Glomerular visceral epithelial cell (primary cell): ENCODE data around the gene RYR2.
A peak's percentile ranks its signal among the peaks of the same experiment; 100 is the strongest.

Experiments
- DNase-seq: peaks from one replicate; pipeline ENCODE4 v3.0.0-alpha.2; 2016; ENCODE audit errors: extremely low spot score

Gene RYR2

DNA sequence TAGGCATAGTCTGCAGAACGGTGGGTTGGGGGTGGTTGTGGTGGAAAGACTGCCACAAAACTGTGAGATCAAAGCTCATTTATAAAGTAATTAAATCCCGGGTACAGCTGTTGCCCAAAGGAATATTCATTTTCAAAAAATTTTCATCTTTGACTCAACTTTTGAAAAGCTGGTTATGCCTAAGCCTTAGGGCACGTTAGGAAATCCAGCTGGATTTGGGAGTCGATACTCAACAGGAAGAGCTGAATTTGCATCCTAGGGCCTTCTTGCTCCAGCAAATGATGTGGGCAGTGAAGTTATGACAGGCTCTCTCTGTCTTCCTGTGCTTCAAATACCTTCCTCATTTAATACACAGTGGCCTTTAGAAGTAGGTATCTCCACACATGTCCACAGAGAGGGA lies 817.0 kb downstream of the RYR2 start:
- DNase-seq: no peak

DNA sequence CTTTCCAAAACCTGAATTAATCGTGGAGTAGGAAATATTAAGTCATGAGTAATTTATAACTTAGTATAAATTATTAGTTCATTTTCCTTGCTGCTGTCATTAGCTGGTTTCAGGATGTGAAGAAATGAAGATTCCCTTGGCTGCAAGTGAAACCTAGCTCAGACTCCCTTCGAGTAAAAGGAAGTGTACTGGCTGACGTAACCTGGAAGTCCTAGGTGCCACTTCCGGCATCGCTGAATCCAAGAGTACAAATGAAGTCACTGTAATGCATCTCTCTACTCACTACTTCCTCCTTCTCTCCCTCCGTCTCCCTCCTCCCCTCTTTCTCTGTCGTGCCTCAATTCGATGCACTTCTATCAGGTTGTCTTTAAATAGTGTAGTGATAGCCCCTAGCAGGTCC lies 820.0 kb downstream of the RYR2 start:
- no peak for DNase-seq

DNA sequence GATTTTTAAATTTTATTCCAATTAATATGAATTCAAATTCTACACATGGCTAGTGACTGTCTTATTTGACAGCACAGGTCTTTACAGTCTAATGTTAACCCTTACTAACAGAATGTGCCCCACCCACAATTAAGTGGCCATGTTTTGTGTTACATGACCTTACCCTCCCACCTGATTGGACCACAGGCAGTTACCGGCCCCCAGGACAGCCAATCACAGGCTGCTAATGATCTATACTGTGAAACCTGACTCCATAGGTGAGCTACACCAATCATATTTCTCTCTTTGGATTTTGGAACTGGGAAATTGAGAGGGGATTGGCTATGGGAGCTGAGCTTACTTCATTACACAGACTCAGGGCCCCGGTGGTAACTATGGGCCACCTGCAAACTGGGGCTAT lies 821.2 kb downstream of the RYR2 start:
- DNase-seq: no peak

DNA sequence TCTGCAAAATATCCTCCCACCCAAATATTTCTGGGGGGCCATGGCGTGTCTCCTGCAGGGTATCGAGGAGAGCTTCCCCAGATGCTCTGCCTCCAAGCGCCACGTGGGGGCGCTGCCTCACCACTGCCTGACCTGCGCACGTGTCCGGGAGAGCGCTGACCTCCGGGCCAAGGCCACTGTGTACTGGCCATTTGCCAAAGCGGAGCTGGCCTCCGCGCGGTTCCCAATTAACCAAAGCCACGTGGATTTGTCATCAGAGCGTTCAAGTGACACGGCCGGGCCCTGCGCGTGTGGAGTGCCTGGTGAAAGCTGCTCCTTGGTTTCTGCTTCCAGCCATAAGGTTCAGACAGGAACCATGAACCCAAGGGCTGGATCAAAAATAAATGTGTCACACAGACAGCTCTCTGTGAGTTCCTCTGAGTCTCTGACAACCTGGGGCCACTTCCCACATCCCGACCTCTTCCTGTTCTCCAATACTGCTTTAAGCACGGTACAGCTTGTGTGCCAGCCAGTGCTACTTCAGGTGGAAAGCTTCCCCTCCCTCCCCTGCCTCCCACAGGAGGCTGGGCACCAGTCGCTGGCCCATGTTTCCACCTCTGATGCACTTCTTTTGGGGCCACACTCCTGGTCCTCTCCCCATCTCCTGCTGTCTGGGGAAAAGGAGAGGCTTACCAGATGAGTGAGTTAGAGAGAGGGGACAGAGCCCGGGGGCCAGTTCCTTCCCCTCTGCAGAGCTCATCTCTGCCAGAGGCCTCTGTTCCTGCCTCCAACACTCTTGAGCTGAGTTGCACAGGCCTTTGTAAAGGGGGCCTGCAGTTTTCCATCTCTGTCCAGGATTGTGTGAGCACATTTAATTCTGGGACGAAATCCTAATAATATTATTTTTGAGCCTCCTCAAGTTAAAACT lies 822.6 kb downstream of the RYR2 start:
- DNase-seq: peak; percentile 91

DNA sequence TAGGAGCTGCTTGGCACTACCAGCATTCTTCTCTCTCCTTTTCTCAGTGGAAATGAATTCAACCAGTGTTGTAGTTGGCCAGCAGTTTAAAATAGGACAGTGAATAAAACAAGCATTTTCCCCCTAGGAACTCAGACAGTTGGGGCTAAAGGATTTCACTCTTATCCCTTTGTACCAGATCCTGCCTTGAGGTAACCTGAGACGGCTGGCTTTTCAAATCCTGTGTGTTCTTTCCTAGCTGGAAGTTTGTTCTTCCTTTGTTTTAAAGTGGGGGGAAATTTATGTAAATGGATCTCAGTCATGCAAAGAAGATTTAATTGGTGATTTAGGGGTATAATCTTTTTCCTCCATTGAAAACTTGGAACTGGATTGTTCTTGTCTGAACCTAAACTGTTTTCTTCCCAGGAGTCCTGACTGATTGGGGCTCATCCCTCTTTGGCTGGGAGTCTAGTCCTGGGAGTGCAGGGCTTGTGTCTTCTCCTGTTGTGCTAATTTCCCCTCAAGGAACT lies 825.5 kb downstream of the RYR2 start:
- DNase-seq: no peak

DNA sequence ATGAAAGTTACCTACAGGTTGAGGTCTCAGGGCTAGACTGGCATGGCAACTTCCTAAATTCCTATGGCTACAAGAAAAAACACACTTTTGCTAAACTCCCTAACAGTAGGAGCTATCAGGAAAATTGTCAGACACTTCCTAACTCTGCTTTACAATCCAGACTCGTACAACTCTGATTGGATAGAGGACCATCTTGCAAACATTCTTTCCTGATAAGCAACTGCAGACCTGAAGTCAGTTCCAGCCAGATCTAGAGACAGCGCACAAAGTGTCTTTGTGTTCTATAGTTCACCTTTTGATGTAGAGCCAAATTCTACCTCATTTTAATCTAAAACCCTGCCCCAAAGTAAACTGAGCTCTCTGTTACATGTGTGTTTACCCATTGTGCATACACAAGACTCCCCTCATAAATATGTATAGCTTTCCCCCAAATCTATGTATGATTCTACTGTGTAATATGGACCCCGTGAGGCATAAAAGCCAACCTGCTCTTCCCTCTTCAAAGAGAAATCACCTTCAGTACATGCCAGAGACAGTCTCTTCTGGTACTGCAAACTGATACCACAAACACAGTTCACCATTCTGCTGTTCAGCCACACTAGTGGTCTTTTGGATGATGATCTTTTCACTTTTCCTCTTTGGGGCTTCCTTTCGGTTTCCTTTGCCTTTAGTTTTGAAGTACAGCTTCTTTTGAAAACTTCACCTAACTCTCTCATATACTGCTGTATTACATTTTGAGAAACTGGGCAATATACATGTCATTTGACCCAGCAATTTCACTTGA lies 827.0 kb downstream of the RYR2 start:
- DNase-seq: no peak

DNA sequence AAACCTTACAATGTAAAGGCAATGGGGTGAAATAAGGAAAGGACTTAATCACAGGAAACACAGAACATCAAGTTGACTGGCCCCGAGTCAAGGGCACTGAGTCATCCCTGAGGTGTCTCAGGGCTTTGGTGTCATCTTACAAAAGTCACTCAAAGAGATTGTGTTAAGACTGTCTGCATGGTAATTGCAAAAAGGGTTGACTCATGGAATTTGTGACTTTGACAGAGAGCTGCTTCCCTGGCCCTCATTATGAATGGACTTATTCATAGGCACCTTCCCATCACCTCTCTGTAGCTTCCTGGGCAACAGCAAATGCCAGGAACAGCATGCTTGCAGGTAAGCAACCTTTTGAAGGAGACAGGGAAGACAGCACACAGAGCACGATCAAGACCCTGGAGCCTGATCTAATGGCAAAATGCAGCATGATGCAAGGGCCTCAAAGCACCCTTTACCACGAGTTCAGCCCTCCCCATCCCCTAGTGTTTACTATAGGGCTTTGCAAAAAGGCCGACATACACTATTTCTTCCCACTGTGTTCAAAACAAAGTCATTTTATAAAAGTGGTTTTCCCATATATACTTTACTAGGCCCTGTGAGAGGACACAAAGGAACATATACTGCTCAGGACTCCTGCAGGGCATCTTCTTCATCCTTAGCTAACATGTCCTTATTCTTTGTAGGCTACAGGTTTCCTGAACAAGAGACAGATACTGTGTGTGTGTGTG lies 831.7 kb downstream of the RYR2 start:
- DNase-seq: peak; percentile 90

DNA sequence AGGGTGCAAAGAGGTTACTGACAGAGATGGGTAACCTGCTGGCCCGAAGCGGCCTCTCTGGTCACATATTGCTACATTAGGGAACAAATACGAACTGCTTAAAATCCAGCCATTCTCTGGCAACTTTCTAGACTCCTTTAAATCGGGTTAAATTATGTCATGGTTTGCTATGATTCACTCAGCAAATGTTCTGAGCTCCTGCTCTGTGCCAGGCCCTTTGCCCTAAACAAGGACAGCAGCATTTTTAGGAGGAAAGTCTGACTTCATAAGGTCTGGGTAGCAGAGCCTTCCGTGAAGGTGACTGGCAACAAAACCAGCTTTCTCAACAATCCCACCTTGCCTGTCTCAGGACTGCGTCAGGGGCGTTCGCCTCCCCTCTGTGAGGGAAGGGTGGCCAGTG lies 833.3 kb downstream of the RYR2 start:
- DNase-seq: peak; percentile 10

DNA sequence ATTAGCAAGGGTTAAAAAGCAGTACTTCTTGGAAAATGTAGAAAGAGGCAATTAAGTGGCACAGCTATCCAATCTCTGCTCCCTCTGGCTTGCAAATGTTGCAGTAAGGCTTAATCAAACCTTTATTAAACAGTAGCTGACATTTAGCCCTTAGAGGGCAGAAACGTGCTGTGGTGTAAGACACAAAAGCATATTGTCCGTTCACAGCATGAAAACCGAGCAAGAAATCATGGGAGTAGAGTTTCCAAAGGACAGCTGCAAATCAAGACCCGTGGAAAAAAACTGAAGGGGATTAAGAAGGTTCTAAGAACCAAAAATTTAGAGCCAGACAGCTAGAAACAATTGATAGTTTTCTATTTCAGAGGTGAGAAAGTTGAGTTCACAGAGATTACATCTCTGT lies 835.6 kb downstream of the RYR2 start:
- DNase-seq: peak; percentile 9

DNA sequence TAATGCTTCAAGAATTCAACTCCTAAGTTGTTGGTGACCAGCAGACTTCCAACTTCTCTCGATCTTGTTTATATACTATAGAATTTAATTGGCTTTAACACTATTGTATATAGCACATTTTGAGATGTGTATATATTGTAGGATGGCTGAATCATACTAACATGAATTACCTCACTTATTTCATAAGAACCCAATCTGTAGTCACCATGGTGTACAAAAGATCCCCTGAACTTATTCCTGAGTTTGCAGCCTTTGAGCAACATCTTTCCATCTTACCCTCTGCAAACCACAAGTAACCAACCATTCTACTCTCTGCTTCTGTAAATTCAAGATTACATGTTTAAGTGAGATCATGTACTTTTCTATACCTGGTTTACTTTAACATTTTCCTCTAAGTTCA lies 836.4 kb downstream of the RYR2 start:
- no peak for DNase-seq

DNA sequence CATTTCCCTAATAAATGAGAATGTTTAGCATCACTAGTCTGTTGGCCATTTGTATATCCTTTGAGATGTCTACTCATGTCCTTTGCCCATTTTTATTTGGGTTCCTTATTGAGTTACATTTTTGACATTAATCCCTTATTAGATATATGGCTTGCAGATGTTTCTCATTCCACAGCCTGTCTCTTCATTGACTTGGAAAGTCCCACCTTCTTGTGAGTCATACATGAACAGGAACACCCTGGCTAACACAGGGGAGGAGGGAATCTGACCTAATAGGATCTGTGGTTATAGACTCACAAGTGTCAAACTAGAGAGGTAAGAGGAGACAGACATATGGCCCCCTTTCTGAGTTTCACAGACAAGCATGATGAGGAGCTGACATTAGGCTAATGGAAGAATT lies 837.2 kb downstream of the RYR2 start:
- peak; percentile 84 for DNase-seq
